BLaER1 (cell line): ENCODE data around the gene TADA1.

Experiments
- H3K27ac ChIP-seq: shearing (Covaris generic); formaldehyde crosslinking; 2 replicates; pipeline ENCODE4 v1.8.1; 2022
- H3K27me3 ChIP-seq: shearing (Covaris generic); formaldehyde crosslinking; 2 replicates; pipeline ENCODE4 v1.8.1; 2022
- H3K36me3 ChIP-seq: shearing (Covaris generic); formaldehyde crosslinking; 2 replicates; pipeline ENCODE4 v1.8.1; 2022
- H3K4me1 ChIP-seq: shearing (Covaris generic); formaldehyde crosslinking; 2 replicates; pipeline ENCODE4 v1.8.1; 2022
- H3K4me2 ChIP-seq: shearing (Covaris generic); formaldehyde crosslinking; 2 replicates; pipeline ENCODE4 v1.8.1; 2022
- H3K4me3 ChIP-seq: shearing (Covaris generic); formaldehyde crosslinking; 2 replicates; pipeline ENCODE4 v1.8.1; 2022
- H3K9ac ChIP-seq: shearing (Covaris generic); formaldehyde crosslinking; 2 replicates; pipeline ENCODE4 v1.8.1; 2022
- H3K9me3 ChIP-seq: shearing (Covaris generic); formaldehyde crosslinking; 2 replicates; pipeline ENCODE4 v1.8.1; 2022
- H4K20me1 ChIP-seq: shearing (Covaris generic); formaldehyde crosslinking; 2 replicates; pipeline ENCODE4 v1.8.1; 2022
- Cebpa-rat ChIP-seq: shearing (Covaris generic); IDR thresholded peaks from 2 replicates; pipeline ENCODE4 v1.8.1; 2022

TADA1 gene

GRCh38 chr1:166874464-166874863 is 1.6 kb downstream of the TADA1 start:
- Histone ChIP-seq H4K20me1 (peaks cover 60% of the 10 kb centered on the region), H3K4me3 (peak overlapping the region; percentile 83; the same call in 1 of the 2 replicates), H3K27ac (no peak overlapping the region), H3K9ac (no peak overlapping the region), H3K4me2 (peak overlapping the region; percentile 85), H3K36me3 (peaks cover 31% of the 10 kb centered on the region), H3K27me3 (no peaks in the 10 kb centered on the region), H3K9me3 (peaks cover 4% of the 10 kb centered on the region), H3K4me1 (peaks cover 30% of the 10 kb centered on the region)
- no peak for TF ChIP-seq Cebpa-rat

DNA sequence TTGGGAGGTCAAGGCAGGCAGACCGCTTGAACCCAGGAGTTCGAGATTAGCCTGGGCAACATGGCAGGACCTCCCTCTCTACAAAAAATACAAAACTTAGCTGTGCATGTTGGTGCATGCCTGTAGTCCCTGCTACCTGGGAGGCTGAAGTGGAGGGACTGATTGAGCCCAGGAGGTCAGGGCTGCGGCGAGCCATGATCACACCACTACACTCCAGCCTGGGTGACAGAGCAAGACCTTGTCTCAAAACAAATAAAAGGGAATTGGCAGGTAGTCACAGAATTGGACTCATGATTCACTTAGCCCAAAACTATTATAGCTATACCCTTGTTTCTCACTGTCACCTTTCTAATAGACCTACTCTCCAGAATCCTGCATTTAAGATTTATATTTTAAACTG is 5.5 kb downstream of the TADA1 start:
- no peak overlapping the region for H3K27ac ChIP-seq
- H3K4me2 ChIP-seq: no peak overlapping the region
- no peak overlapping the region for H3K9ac ChIP-seq
- H3K4me3 ChIP-seq: no peak overlapping the region
- H3K36me3 ChIP-seq: peaks cover 61% of the 10 kb centered on the region
- H4K20me1 ChIP-seq: peaks cover 94% of the 10 kb centered on the region
- H3K27me3 ChIP-seq: no peaks in the 10 kb centered on the region
- H3K9me3 ChIP-seq: no peaks in the 10 kb centered on the region
- peaks cover 22% of the 10 kb centered on the region for H3K4me1 ChIP-seq
- no peak for TF ChIP-seq Cebpa-rat

- Histone ChIP-seq H3K36me3 (peaks cover 72% of the 10 kb centered on the region), H3K9ac (no peak overlapping the region), H3K27me3 (no peaks in the 10 kb centered on the region), H3K4me3 (no peak overlapping the region), H3K27ac (no peak overlapping the region), H3K4me1 (peaks cover 12% of the 10 kb centered on the region), H4K20me1 (peaks cover 93% of the 10 kb centered on the region), H3K9me3 (no peaks in the 10 kb centered on the region), H3K4me2 (no peak overlapping the region)
- no peak for TF ChIP-seq Cebpa-rat
Measured at GRCh38 chr1:166869318-166870099, 6.6 kb downstream of the TADA1 start.

- no peak overlapping the region for H3K4me2 ChIP-seq
- H3K36me3 ChIP-seq: peaks cover 80% of the 10 kb centered on the region
- H3K4me1 ChIP-seq: peaks cover 3% of the 10 kb centered on the region; the same call in 1 of the 2 replicates
Measured at GRCh38 chr1:166868639-166869038, 7.4 kb downstream of the TADA1 start.

DNA sequence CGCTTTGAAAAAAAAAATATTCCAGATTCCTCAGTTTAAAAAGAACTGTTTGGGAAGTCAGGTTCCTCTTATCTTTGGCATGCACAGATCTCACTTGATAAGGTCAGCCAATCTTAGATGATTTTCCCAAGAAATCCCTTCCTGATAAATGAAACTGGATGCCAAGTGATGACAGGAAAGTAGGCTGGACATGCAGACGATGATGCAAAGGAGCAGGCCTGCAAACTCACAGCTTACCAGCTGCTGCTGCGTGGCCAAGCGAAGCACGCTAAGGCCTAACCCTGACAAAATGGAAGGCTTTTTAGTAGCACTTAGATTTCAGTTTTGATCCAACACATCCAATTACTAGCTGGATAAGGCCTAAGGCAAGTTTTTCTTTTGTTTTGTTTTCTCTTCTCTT is 10.1 kb downstream of the TADA1 start:
- Histone ChIP-seq H3K4me3 (no peak overlapping the region), H3K27ac (no peak overlapping the region), H3K4me2 (no peak overlapping the region), H3K4me1 (no peaks in the 10 kb centered on the region), H3K27me3 (no peaks in the 10 kb centered on the region), H3K9me3 (no peaks in the 10 kb centered on the region), H3K9ac (no peak overlapping the region), H3K36me3 (peaks cover 88% of the 10 kb centered on the region), H4K20me1 (peaks cover 79% of the 10 kb centered on the region)
- no peak for TF ChIP-seq Cebpa-rat

More at GRCh38 chr1:166868639-166869038, 7.4 kb downstream of the TADA1 start:
- Histone ChIP-seq H3K27ac (no peak overlapping the region), H3K4me3 (no peak overlapping the region), H4K20me1 (peaks cover 90% of the 10 kb centered on the region), H3K9me3 (no peaks in the 10 kb centered on the region), H3K27me3 (no peaks in the 10 kb centered on the region), H3K9ac (no peak overlapping the region)
- TF ChIP-seq Cebpa-rat: no peak

GRCh38 chr1:166859597-166859996 is 16.5 kb downstream of the TADA1 start:
- Histone ChIP-seq H3K36me3 (peaks cover 96% of the 10 kb centered on the region), H3K4me1 (0 out of 2 replicates have a peak, but pooled peaks cover 5% of the 10 kb centered on the region), H3K9me3 (no peaks in the 10 kb centered on the region), H3K9ac (no peak overlapping the region), H3K27me3 (no peaks in the 10 kb centered on the region), H3K4me2 (no peak overlapping the region), H3K27ac (no peak overlapping the region), H4K20me1 (peaks cover 85% of the 10 kb centered on the region), H3K4me3 (no peak overlapping the region)
- TF ChIP-seq Cebpa-rat: no peak

DNA sequence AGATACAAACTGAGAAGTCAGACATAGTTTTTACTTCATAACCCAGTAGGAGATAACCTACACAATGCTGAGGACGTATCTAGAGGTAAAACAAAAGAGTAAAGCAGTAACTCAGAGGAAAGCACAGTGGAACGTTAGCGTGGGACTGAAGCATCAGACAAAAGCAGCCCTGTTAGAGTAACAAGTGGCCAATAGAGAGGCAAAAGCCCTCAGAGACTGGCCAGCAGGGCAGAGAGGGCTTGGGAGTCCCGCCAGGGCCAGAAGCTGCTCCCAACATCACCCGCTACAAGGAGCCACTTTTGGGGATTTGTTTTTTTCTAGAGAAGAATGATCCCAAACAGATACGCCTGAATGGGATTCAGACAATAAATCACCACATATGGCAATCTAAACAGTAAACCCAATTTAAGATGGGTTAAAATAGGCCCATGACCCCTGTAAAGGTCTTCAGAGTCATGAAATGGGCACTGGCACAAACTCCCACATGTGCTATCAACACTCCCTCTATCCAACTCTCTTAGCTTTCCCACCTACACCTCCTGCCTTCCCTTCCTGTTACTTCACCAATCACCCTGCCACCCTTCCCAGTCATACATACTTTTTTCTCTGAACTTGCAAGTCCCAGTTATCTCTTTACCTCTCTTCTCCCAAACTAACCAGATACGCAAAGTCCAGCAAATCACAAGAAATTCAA is 17.2 kb downstream of the TADA1 start:
- no peak overlapping the region for H3K27ac ChIP-seq
- no peak overlapping the region for H3K9ac ChIP-seq
- H3K4me2 ChIP-seq: no peak overlapping the region
- no peaks in the 10 kb centered on the region for H3K27me3 ChIP-seq
- peaks cover 96% of the 10 kb centered on the region for H3K36me3 ChIP-seq
- TF ChIP-seq Cebpa-rat: no peak
- 0 out of 2 replicates have a peak, but pooled peaks cover 5% of the 10 kb centered on the region for H3K4me1 ChIP-seq
- H4K20me1 ChIP-seq: peaks cover 86% of the 10 kb centered on the region
- no peak overlapping the region for H3K4me3 ChIP-seq
- H3K9me3 ChIP-seq: no peaks in the 10 kb centered on the region

- Histone ChIP-seq H3K4me1 (0 out of 2 replicates have a peak, but pooled peaks cover 5% of the 10 kb centered on the region), H4K20me1 (peaks cover 95% of the 10 kb centered on the region), H3K9me3 (no peaks in the 10 kb centered on the region), H3K27me3 (no peaks in the 10 kb centered on the region), H3K4me3 (no peak overlapping the region), H3K27ac (no peak overlapping the region), H3K4me2 (no peak overlapping the region), H3K9ac (no peak overlapping the region), H3K36me3 (peaks cover 96% of the 10 kb centered on the region)
- no peak for TF ChIP-seq Cebpa-rat
Measured at GRCh38 chr1:166857995-166858394, 18.1 kb downstream of the TADA1 start.

GRCh38 chr1:166855558-166855957 is 20.5 kb downstream of the TADA1 start:
- TF ChIP-seq Cebpa-rat: no peak
- peaks cover 100% of the 10 kb centered on the region for H4K20me1 ChIP-seq
- H3K4me3 ChIP-seq: no peak overlapping the region
- no peak overlapping the region for H3K4me2 ChIP-seq
- H3K9me3 ChIP-seq: no peaks in the 10 kb centered on the region
- H3K36me3 ChIP-seq: peaks cover 96% of the 10 kb centered on the region
- H3K9ac ChIP-seq: no peak overlapping the region
- no peaks in the 10 kb centered on the region for H3K27me3 ChIP-seq
- H3K27ac ChIP-seq: no peak overlapping the region
- 0 out of 2 replicates have a peak, but pooled peaks cover 5% of the 10 kb centered on the region for H3K4me1 ChIP-seq

- no peak overlapping the region for H3K9ac ChIP-seq
- no peak overlapping the region for H3K4me2 ChIP-seq
- H3K27ac ChIP-seq: no peak overlapping the region
Measured at GRCh38 chr1:166852918-166853317, 23.1 kb downstream of the TADA1 start.

More at GRCh38 chr1:166852918-166853317, 23.1 kb downstream of the TADA1 start:
- Histone ChIP-seq H3K9me3 (no peaks in the 10 kb centered on the region), H3K4me3 (no peak overlapping the region), H3K36me3 (peaks cover 96% of the 10 kb centered on the region), H3K27me3 (no peaks in the 10 kb centered on the region), H4K20me1 (peaks cover 100% of the 10 kb centered on the region), H3K4me1 (no peaks in the 10 kb centered on the region)
- TF ChIP-seq Cebpa-rat: no peak
